ENCODE measurements around the gene GDPD4. TPM values are rescaled to one million over a fixed set of nuclear protein-coding genes. Genes with fewer than 3 reads are reported as not detected.

The GDPD4 gene
- total RNA-seq, 1 donor from 2014 or later, result not detected

GRCh38 chr11:77201991-77202841 lies 99.3 kb downstream of the GDPD4 start:
- peak; percentile 38 for DNase-seq
- H3K4me3 ChIP-seq, result no peak overlapping the region
- no peak overlapping the region for H3K27ac ChIP-seq
- intact Hi-C loops (cut with DNase I), result no loop called here
- no peaks in the 10 kb centered on the region for H3K4me1 ChIP-seq
- no peaks in the 10 kb centered on the region for H3K9me3 ChIP-seq
- H3K36me3 ChIP-seq, result no peaks in the 10 kb centered on the region
- TF ChIP-seq, protein P1, sequence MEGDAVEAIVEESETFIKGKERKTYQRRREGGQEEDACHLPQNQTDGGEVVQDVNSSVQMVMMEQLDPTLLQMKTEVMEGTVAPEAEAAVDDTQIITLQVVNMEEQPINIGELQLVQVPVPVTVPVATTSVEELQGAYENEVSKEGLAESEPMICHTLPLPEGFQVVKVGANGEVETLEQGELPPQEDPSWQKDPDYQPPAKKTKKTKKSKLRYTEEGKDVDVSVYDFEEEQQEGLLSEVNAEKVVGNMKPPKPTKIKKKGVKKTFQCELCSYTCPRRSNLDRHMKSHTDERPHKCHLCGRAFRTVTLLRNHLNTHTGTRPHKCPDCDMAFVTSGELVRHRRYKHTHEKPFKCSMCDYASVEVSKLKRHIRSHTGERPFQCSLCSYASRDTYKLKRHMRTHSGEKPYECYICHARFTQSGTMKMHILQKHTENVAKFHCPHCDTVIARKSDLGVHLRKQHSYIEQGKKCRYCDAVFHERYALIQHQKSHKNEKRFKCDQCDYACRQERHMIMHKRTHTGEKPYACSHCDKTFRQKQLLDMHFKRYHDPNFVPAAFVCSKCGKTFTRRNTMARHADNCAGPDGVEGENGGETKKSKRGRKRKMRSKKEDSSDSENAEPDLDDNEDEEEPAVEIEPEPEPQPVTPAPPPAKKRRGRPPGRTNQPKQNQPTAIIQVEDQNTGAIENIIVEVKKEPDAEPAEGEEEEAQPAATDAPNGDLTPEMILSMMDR (IDR thresholded peaks at IDR 0.05), result no peak
- H3K27me3 ChIP-seq (ENCODE audit: low read depth), result no peaks in the 10 kb centered on the region
- no peak for ATAC-seq

GRCh38 chr11:77201370-77201769 lies 100.1 kb downstream of the GDPD4 start:
- DNase-seq, result peak; percentile 25
- no peak overlapping the region for H3K4me3 ChIP-seq
- no peaks in the 10 kb centered on the region for H3K4me1 ChIP-seq
- no peaks in the 10 kb centered on the region for H3K36me3 ChIP-seq
- H3K9me3 ChIP-seq, result no peaks in the 10 kb centered on the region
- H3K27me3 ChIP-seq (ENCODE audit: low read depth), result no peaks in the 10 kb centered on the region
- TF ChIP-seq, protein P1 (IDR thresholded peaks at IDR 0.05), result no peak
- no peak for ATAC-seq
- no peak overlapping the region for H3K27ac ChIP-seq
- intact Hi-C loops (cut with DNase I), result no loop called here

- no peak overlapping the region for H3K4me3 ChIP-seq
- DNase-seq (peak; percentile 23), ATAC-seq (no peak)
- intact Hi-C loops (cut with DNase I), result no loop called here
- H3K9me3 ChIP-seq, result no peaks in the 10 kb centered on the region
- H3K4me1 ChIP-seq, result no peaks in the 10 kb centered on the region
- H3K27ac ChIP-seq, result no peak overlapping the region
- H3K36me3 ChIP-seq, result no peaks in the 10 kb centered on the region
- H3K27me3 ChIP-seq (ENCODE audit: low read depth), result no peaks in the 10 kb centered on the region
- TF ChIP-seq, protein P1 (IDR thresholded peaks at IDR 0.05), result no peak
Observed at GRCh38 chr11:77200351-77201268, 100.9 kb downstream of the GDPD4 start.

DNA sequence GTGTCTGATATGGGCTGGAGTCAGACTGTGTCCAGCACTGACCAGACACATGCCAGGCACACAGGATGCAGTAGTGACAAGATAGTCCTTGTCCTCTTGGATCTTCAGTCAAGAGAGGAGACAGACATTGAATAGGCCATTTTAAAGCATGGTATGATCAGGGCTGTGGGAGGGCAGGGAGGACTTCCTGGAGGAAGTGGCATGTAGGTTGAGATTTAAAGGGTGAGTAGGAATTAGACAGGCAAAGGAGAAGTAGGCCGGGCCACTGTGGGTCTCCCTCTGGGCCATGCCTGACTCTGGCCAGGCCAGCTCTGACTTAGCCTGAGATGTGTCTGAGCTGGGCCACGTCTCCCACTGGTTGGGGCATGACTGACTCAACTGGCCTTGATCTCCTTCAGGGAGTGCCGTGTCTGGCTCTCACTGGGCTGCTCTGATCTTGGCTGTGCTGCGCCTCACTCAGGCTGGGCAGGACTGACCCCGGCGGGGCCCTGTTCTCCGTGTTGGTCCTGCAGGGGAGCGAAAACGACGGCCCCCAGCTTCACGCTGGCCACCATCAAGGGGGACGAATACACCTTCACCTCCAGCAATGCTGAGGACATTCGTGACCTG lies 102.2 kb downstream of the GDPD4 start:
- ATAC-seq (no peak), DNase-seq (peak; percentile 41)
- TF ChIP-seq, protein P1 (IDR thresholded peaks at IDR 0.05), result no peak
- Histone ChIP-seq H3K27ac (no peak overlapping the region), H3K27me3 (ENCODE audit: low read depth) (no peaks in the 10 kb centered on the region), H3K36me3 (no peaks in the 10 kb centered on the region), H3K4me1 (no peaks in the 10 kb centered on the region), H3K9me3 (no peaks in the 10 kb centered on the region), H3K4me3 (no peak overlapping the region)
- intact Hi-C loops (cut with DNase I), result no loop called here

DNA sequence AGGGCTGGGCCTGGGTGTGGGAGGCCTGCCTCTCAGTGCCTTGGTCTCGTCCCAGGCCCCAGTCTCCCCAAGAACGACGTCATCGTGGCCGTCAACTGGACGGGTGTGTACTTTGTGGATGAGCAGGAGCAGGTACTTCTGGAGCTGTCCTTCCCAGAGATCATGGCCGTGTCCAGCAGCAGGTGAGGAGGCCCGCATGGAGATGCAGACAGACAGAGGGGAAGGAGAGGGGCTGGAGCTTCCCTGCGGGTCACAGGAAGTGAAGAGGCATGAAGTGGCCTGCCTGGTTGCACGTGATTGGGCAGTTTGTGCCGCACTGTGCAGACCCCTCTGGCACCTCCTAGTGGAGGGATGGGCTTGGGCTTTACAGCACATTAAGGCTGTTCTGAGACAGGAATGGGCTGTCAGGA lies 103.0 kb downstream of the GDPD4 start:
- Histone ChIP-seq H3K4me3 (no peak overlapping the region), H3K27ac (no peak overlapping the region), H3K4me1 (no peaks in the 10 kb centered on the region), H3K27me3 (ENCODE audit: low read depth) (no peaks in the 10 kb centered on the region), H3K9me3 (no peaks in the 10 kb centered on the region), H3K36me3 (no peaks in the 10 kb centered on the region)
- no peak for ATAC-seq
- no peak for DNase-seq
- intact Hi-C loops (cut with DNase I), result no loop called here
- TF ChIP-seq, protein P1 (IDR thresholded peaks at IDR 0.05), result no peak
